ENCODE results near the gene RETN.

Gene RETN

DNA sequence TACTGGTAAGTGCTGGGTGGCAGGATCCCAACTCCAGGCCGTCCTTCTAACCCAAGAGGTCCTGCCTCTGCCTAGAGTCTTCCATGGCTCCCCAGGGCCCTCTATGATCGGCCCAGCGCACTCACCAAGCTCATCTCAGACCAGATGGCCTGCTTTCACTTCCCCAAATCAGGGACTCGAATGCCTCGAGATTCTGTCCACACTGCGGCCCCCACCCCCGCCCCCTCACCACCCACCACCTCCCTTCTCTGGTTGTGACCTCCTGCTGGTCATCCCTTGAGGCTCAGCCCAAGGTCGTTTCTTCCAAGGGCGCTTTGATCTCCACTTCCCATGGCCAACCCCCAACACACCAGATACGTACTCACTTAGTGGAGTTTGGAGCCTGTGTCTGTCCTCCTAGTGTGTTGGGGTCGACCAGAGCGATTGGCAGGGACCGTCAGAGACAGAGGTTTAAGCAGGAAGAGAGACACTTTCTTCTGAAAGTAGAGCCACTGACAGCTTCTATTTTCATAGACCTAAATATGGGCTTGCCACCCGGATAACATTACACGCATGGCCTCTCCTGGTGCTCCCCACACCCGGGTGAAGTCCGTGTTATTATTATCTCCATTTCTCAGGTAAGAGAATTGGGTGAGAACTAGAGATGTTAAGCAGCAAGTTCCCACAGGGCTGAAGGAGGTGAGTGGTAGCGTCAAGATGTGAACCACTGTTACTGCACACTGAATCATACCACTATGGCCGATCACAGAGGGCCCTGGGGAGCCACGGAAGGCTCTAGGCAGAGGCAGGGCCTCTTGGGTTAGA lies 33.0 kb downstream of the RETN start, which contains the start of gene FCER2:
TSS of gene FCER2 (minus strand) at position 478 of the 804 bp plus-strand sequence. CDS start 2,371 bp downstream, outside the sequence.
- TF ChIP-seq, protein P1, sequence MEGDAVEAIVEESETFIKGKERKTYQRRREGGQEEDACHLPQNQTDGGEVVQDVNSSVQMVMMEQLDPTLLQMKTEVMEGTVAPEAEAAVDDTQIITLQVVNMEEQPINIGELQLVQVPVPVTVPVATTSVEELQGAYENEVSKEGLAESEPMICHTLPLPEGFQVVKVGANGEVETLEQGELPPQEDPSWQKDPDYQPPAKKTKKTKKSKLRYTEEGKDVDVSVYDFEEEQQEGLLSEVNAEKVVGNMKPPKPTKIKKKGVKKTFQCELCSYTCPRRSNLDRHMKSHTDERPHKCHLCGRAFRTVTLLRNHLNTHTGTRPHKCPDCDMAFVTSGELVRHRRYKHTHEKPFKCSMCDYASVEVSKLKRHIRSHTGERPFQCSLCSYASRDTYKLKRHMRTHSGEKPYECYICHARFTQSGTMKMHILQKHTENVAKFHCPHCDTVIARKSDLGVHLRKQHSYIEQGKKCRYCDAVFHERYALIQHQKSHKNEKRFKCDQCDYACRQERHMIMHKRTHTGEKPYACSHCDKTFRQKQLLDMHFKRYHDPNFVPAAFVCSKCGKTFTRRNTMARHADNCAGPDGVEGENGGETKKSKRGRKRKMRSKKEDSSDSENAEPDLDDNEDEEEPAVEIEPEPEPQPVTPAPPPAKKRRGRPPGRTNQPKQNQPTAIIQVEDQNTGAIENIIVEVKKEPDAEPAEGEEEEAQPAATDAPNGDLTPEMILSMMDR (IDR thresholded peaks at IDR 0.05; ENCODE audit: low read depth, low read length) = no peak
- no peak within 1 kb of the TSS for H3K4me3 ChIP-seq (replicated peaks in 1 of 2; ENCODE audit: low read depth in 2 of 2, low read length in 2 of 2)
- DNase-seq (ENCODE audit: low read depth in 2 of 2) = no peak

DNA sequence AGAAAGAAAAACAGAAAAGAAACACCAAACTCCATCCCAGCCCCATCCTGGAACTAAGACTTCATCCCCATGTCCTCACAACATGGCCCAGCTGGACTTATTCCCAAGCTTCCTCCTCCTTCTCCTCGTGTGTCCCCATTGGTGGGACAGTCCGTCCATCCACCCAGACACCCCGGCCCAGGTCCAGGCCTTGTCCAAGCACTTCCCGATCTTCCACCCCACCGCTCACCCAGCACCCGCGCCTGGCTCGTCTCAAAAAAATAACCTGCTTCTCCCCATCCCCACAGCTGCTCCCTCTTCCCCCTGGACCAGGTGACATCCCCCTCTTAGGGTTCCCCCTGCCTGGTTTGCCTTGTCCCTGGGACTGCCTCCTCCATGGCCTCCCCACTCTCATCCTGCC lies 34.5 kb downstream of the RETN start:
- TF ChIP-seq, protein P1 (IDR thresholded peaks at IDR 0.05; ENCODE audit: low read depth, low read length) = no peak
- peak in 1 of 2 donors; percentile 5 for DNase-seq (ENCODE audit: low read depth in 2 of 2)

DNA sequence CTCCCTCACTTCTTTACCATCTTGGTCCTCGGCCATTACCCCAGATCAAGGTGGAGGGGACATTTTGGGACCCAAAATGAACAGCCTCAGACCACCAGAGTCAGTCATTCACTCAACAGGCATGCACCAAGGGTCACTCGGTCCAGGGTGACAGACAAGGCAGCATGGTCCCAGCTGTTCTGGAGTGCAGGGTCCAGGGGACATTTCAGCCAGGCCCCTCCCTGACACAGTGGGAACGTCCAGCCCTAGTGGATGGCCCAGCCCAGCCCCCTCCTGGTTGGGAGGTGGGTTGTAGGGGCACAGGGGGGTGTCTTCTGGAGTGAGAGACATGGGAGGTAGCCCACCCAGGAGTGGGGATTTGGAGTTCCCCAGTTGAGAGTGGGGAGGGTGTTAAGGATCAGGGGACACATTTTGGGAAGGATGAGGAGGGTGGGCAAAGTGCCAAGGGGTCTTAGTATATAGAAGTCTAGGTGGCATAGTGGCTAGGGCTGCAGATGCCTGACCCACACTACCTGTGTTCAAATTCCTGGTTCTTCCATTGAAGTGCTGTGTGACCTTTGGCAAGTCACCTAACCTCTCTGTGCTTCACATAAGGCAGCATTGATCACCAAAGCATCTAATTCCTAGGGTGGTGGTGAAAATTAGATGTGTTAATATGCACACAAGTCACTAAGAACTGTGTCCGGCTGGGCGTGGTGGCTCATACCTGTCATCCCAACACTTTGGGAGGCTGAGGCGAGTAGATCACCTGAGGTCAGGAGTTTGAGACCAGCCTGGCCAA lies 35.6 kb downstream of the RETN start:
- TF ChIP-seq, protein P1 (IDR thresholded peaks at IDR 0.05; ENCODE audit: low read depth, low read length) = no peak
- H3K4me3 ChIP-seq (replicated peaks in 1 of 2; ENCODE audit: low read depth in 2 of 2, low read length in 2 of 2) = no peak overlapping the region
- DNase-seq (ENCODE audit: low read depth in 2 of 2) = no peak

More for the DNA sequence above, 34.5 kb downstream of the RETN start:
- no peak overlapping the region for H3K4me3 ChIP-seq (replicated peaks in 1 of 2; ENCODE audit: low read depth in 2 of 2, low read length in 2 of 2)

DNA sequence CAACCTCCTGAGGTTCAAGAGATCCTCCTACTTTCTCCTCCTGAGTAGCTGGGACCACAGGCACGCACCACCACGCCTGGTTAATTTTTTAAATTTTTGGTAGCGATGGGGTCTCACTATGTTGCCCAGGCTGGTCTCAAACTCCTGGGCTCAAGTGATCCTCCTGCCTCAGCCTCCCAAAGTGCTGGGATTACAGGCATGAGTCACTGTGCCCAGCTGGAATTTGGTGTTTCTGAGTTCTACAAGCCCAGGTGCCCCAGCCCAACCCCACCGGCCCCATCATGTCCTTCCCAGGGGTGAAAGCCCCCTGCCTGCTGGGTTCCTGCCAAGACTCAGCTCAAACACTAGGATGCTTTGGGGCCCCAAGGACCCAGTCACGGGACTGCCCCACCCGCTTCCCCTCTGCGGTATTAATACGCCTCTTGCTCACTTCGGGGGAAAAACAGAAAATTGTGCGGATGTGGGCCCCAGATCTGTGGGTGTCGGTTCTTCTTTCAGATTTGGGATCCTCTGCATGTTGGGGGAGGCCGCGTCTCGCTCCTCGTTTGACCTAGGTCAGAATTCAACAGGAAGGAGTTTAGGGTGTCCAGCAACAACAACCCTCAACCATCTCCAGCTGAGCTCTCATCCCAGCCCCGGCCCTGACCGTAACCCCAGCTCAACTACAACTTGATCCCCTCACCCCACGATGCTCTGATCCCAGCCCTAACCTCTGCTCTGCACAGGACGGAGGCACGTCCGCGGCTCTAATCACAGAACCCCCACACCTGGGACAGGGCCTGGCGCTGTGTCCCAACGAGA lies 36.7 kb downstream of the RETN start:
- TF ChIP-seq, protein P1 (IDR thresholded peaks at IDR 0.05; ENCODE audit: low read depth, low read length) = no peak
- no peak for DNase-seq (ENCODE audit: low read depth in 2 of 2)
- H3K4me3 ChIP-seq (replicated peaks in 1 of 2; ENCODE audit: low read depth in 2 of 2, low read length in 2 of 2) = no peak overlapping the region

DNA sequence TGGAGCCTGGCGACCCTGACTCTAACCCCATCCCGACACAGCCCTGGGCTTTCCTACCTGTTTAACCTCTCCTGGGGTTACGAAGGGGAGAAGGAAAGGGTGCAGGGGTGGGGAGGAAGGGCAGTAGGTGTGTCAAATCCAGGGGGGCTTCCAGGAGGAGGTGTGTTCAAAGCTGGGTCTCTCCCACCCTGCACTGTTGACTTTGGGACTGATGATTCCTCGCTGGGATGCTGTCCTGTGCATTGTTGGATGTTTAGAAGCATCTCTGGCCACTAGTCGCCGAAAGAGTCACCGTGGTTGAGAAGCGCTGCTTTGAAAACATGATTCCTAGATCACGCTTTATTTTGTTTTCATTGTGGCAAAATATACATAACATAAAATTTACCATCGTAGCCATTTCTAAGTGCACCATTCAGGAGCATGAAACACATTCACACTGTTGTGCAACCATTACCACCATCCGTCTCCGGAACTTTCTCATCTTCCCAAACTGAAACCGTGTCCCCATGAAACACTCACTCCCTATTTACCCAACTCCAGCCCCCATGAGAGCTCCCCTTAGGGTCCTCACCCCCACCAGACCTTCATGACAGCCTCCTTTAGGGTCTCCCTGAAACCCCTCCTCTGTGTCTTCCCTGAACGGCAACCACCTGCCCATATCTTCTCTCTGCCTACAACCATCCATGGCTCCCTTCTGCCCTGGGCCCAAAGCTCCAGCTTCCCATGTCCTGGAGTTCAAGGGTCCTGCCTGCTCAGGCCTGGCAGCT lies 37.5 kb downstream of the RETN start:
- no peak overlapping the region for H3K4me3 ChIP-seq (replicated peaks in 1 of 2; ENCODE audit: low read depth in 2 of 2, low read length in 2 of 2)
- no peak for DNase-seq (ENCODE audit: low read depth in 2 of 2)
- TF ChIP-seq, protein P1 (IDR thresholded peaks at IDR 0.05; ENCODE audit: low read depth, low read length) = no peak
